CD4-positive, alpha-beta T cell treated with Interleukin-17A for 1 hour (primary cell): ENCODE results near the gene PKHD1.

Experiments used
- DNase-seq: peaks from one replicate; pipeline ENCODE4 v3.0.0-alpha.2; 2020

PKHD1 gene

GRCh38 chr6:51600514-51600913 lies 486.9 kb downstream of the PKHD1 start:
- no peak for DNase-seq

- DNase-seq = no peak
These were observed 489.2 kb downstream of the PKHD1 start for GRCh38 chr6:51598171-51598570.

GRCh38 chr6:51594981-51595380 lies 492.4 kb downstream of the PKHD1 start:
- no peak for DNase-seq

GRCh38 chr6:51585264-51585663 lies 502.1 kb downstream of the PKHD1 start:
- no peak for DNase-seq

GRCh38 chr6:51584163-51584562 lies 503.2 kb downstream of the PKHD1 start:
- no peak for DNase-seq

- no peak for DNase-seq
These were observed 508.4 kb downstream of the PKHD1 start for GRCh38 chr6:51578994-51579393.

GRCh38 chr6:51578362-51578761 lies 509.1 kb downstream of the PKHD1 start:
- DNase-seq = no peak

GRCh38 chr6:51574040-51574439 lies 513.4 kb downstream of the PKHD1 start:
- DNase-seq = no peak

- DNase-seq = no peak
These were observed 516.2 kb downstream of the PKHD1 start for GRCh38 chr6:51571168-51571567.

GRCh38 chr6:51570168-51570921 lies 517.1 kb downstream of the PKHD1 start:
- no peak for DNase-seq

GRCh38 chr6:51569594-51569993 lies 517.8 kb downstream of the PKHD1 start:
- DNase-seq = no peak

- DNase-seq = no peak
These were observed 518.6 kb downstream of the PKHD1 start for GRCh38 chr6:51568771-51569170.

- DNase-seq = no peak
These were observed 521.9 kb downstream of the PKHD1 start for GRCh38 chr6:51565472-51565871.
